HepG2 (cell line): ENCODE data around the gene BBC3. TPM values are rescaled to one million over a fixed set of nuclear protein-coding genes. Genes with fewer than 3 reads are reported as not detected.
A peak's percentile ranks its signal among the peaks of the same experiment; 100 is the strongest.

Experiments
- CBX5 ChIP-seq: sonication (generic); formaldehyde crosslinking; IDR thresholded peaks from 2 replicates; pipeline ENCODE4 v1.4.0; 2020; ENCODE audit warnings: missing genetic modification reagents, borderline replicate concordance
- GATAD2A ChIP-seq: IDR thresholded peaks from 2 replicates; pipeline ENCODE4 v1.6.1; 2016
- GPBP1L1 ChIP-seq: sonication (generic); formaldehyde crosslinking; IDR thresholded peaks from 2 replicates; pipeline ENCODE4 v1.5.0; 2020; ENCODE audit warnings: mild to moderate bottlenecking, missing genetic modification reagents
- HNRNPLL ChIP-seq: fragments of 200-400 bp; formaldehyde crosslinking; IDR thresholded peaks from 2 replicates; pipeline ENCODE4 v1.6.1; 2017; ENCODE audit warnings: mild to moderate bottlenecking, low read depth, low read length; ENCODE audit not compliant: poor library complexity, severe bottlenecking
- IKZF4 ChIP-seq: sonication (generic); formaldehyde crosslinking; IDR thresholded peaks from 2 replicates; pipeline ENCODE4 v1.5.1; 2020; ENCODE audit warnings: borderline replicate concordance, mild to moderate bottlenecking, low read depth, missing genetic modification reagents; ENCODE audit errors: not compliant biosample characterization
- MLX ChIP-seq: IDR thresholded peaks from 2 replicates; pipeline ENCODE4 v1.6.1; 2016
- MNT ChIP-seq: fragments of 450-650 bp; IDR thresholded peaks from 2 replicates; pipeline ENCODE4 v1.6.1; 2016
- RNF2 ChIP-seq: fragments of 450-650 bp; conservative IDR thresholded peaks from 2 replicates; pipeline ENCODE4 v1.6.1; 2016; ENCODE audit warnings: low read depth
- SMAD9 ChIP-seq: sonication (generic); formaldehyde crosslinking; IDR thresholded peaks from 2 replicates; pipeline ENCODE4 v1.5.1; 2020; ENCODE audit warnings: mild to moderate bottlenecking, missing genetic modification reagents
- SP5 ChIP-seq: IDR thresholded peaks from 2 replicates; pipeline ENCODE4 v1.6.1; 2016; ENCODE audit warnings: low read depth, borderline replicate concordance
- TFE3 ChIP-seq: IDR thresholded peaks from 2 replicates; pipeline ENCODE4 v1.6.1; 2016
- U2AF1 ChIP-seq: fragments of 200-400 bp; formaldehyde crosslinking; optimal IDR thresholded peaks from 2 replicates; pipeline ENCODE3; 2017; ENCODE audit warnings: mild to moderate bottlenecking, low read depth, low read length
- ZFP36 ChIP-seq: fragments of 150-350 bp; IDR thresholded peaks from 2 replicates; pipeline ENCODE4 v1.6.1; 2018; ENCODE audit warnings: borderline replicate concordance, low read length, low read depth; ENCODE audit not compliant: partially characterized antibody
- ZNF317 ChIP-seq: sonication (generic); formaldehyde crosslinking; IDR thresholded peaks from 2 replicates; pipeline ENCODE4 v1.5.0; 2020; ENCODE audit warnings: mild to moderate bottlenecking, missing genetic modification reagents
- ZNF558 ChIP-seq: sonication (generic); formaldehyde crosslinking; IDR thresholded peaks from 2 replicates; pipeline ENCODE4 v1.9.0; 2022; ENCODE audit warnings: mild to moderate bottlenecking, missing genetic modification reagents, borderline replicate concordance
- ZNF709 ChIP-seq: sonication (generic); formaldehyde crosslinking; IDR thresholded peaks from 2 replicates; pipeline ENCODE4 v1.5.0; 2020; ENCODE audit warnings: mild to moderate bottlenecking, missing genetic modification reagents
- ZNF776 ChIP-seq: sonication (generic); formaldehyde crosslinking; IDR thresholded peaks from 2 replicates; pipeline ENCODE4 v1.4.0; 2020; ENCODE audit warnings: mild to moderate bottlenecking, missing genetic modification reagents
- ZNF784 ChIP-seq: sonication (generic); formaldehyde crosslinking; IDR thresholded peaks from 2 replicates; pipeline ENCODE4 v1.5.1; 2020; ENCODE audit warnings: missing genetic modification reagents, mild to moderate bottlenecking, borderline replicate concordance
- ZNF792 ChIP-seq: IDR thresholded peaks from 2 replicates; pipeline ENCODE4 v1.6.1; 2016
- polyA plus RNA-seq, 8 experiments: library from polyadenylated mRNA; depleted of rRNA in 3 of 8; stranded (reverse) in 7 of 8; unstranded in 1 of 8; fragments of >200 nt; fragmentation: Illumina TruSeq in 4 of 8; extraction: Trizol in 4 of 8; gene quantifications; 2 replicates each; pipeline versions ENCODE4 v1.2.1 to v1.2.3, GENCODE V29; 2011 to 2016; ENCODE audit warnings: low read depth in 4 of 8, missing spikeins in 1 of 8, mixed read lengths in 1 of 8; ENCODE audit not compliant: insufficient read depth in 1 of 8
- total RNA-seq, 5 experiments: library from RNA; depleted of rRNA; stranded (reverse); fragments of >200 nt; fragmentation: Illumina TruSeq; extraction: Trizol; gene quantifications; 2 replicates each; pipeline ENCODE4 v1.2.3, GENCODE V29; 2016; ENCODE audit warnings: low read depth in 1 of 5
- TF ChIP-seq, protein P1 (sequence below): sonication (generic); formaldehyde crosslinking; IDR thresholded peaks from 2 replicates; pipeline ENCODE4 v1.5.0; 2020; ENCODE audit warnings: missing genetic modification reagents, mild to moderate bottlenecking, borderline replicate concordance
- TF ChIP-seq, protein P2 (sequence below): sonication (generic); IDR thresholded peaks from 2 replicates; pipeline ENCODE4 v1.6.1; 2016; ENCODE audit warnings: low read depth, borderline replicate concordance

Gene BBC3
- total and polyA plus RNA-seq, 2 of the 13 experiments (the other 11 are each of a cell fraction or from before 2014, with no cell fraction given) = 6.1 to 8.8 TPM

GRCh38 chr19:47273313-47274070, 42.5 kb upstream of the BBC3 start (continued):
- no peak for TF ChIP-seq GPBP1L1 (CRISPR knock-in tag)
- TF ChIP-seq ZNF709 (CRISPR knock-in tag) = no peak
- TF ChIP-seq MLX (CRISPR knock-in tag) = no peak; the same call in 1 of the 2 replicates
- peak; percentile 31 for TF ChIP-seq IKZF4 (CRISPR knock-in tag)
- TF ChIP-seq, protein P1, sequence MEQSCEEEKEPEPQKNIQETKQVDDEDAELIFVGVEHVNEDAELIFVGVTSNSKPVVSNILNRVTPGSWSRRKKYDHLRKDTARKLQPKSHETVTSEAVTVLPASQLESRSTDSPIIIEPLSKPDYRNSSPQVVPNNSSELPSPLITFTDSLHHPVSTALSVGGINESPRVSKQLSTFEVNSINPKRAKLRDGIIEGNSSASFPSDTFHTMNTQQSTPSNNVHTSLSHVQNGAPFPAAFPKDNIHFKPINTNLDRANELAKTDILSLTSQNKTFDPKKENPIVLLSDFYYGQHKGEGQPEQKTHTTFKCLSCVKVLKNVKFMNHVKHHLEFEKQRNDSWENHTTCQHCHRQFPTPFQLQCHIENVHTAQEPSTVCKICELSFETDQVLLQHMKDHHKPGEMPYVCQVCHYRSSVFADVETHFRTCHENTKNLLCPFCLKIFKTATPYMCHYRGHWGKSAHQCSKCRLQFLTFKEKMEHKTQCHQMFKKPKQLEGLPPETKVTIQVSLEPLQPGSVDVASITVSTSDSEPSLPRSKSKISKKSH = no peak; the same call in 1 of the 2 replicates
- TF ChIP-seq U2AF1 = no peak
- TF ChIP-seq HNRNPLL = peak; percentile 39
- TF ChIP-seq TFE3 (CRISPR knock-in tag) = no peak
- no peak for TF ChIP-seq ZNF558
- no peak for TF ChIP-seq CBX5 (CRISPR knock-in tag)
- peak; percentile 79 for TF ChIP-seq ZNF776 (CRISPR knock-in tag)
- TF ChIP-seq ZNF317 = no peak
- 0 out of 2 replicates have a peak, but pooled peaks have one; percentile 35 for TF ChIP-seq GATAD2A (CRISPR knock-in tag)
- TF ChIP-seq MNT = no peak
- TF ChIP-seq, protein P2, sequence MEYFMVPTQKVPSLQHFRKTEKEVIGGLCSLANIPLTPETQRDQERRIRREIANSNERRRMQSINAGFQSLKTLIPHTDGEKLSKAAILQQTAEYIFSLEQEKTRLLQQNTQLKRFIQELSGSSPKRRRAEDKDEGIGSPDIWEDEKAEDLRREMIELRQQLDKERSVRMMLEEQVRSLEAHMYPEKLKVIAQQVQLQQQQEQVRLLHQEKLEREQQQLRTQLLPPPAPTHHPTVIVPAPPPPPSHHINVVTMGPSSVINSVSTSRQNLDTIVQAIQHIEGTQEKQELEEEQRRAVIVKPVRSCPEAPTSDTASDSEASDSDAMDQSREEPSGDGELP = no peak; the same call in 1 of the 2 replicates
- TF ChIP-seq RNF2 = no peak
- no peak for TF ChIP-seq ZFP36
- peak; percentile 36; the same call in 1 of the 2 replicates for TF ChIP-seq SP5 (CRISPR knock-in tag)
- TF ChIP-seq ZNF792 (CRISPR knock-in tag) = peak; percentile 61; the same call in 1 of the 2 replicates
- no peak for TF ChIP-seq ZNF784 (CRISPR knock-in tag)
- TF ChIP-seq SMAD9 (CRISPR knock-in tag) = no peak
